Muscle layer of colon (tissue), 2 donors: ENCODE measurements around the gene FBN1.

ENCODE experiments used
- H3K27ac ChIP-seq: one replicate; pipeline ENCODE4 v1.7.0; 2013; ENCODE audit warnings: low read depth, mild to moderate bottlenecking, low read length, moderate library complexity
- H3K27me3 ChIP-seq, 2 donors: one replicate each; pipeline ENCODE4 v1.7.0; 2013; ENCODE audit warnings: low read length in 2 of 2, mild to moderate bottlenecking in 2 of 2; ENCODE audit not compliant: insufficient read depth in 2 of 2, control insufficient read depth in 1 of 2
- H3K36me3 ChIP-seq: one replicate; pipeline ENCODE4 v1.7.0; 2013; ENCODE audit warnings: mild to moderate bottlenecking, low read length; ENCODE audit not compliant: insufficient read depth
- H3K4me1 ChIP-seq: one replicate; pipeline ENCODE4 v1.7.0; 2013; ENCODE audit warnings: mild to moderate bottlenecking, low read length; ENCODE audit not compliant: insufficient read depth
- H3K4me3 ChIP-seq, 2 donors: one replicate each; pipeline ENCODE4 v1.7.0; 2013; ENCODE audit warnings: low read length in 2 of 2, low read depth in 1 of 2, mild to moderate bottlenecking in 1 of 2, moderate library complexity in 1 of 2
- H3K9ac ChIP-seq: one replicate; pipeline ENCODE4 v1.7.0; 2013; ENCODE audit warnings: low read length
- H3K9me3 ChIP-seq: one replicate; pipeline ENCODE4 v1.7.0; 2013; ENCODE audit warnings: mild to moderate bottlenecking, low read length
- donor health status: abdominal sarcoma.
- donor health status: Adenocarcinoma of cecum.

The FBN1 gene

DNA sequence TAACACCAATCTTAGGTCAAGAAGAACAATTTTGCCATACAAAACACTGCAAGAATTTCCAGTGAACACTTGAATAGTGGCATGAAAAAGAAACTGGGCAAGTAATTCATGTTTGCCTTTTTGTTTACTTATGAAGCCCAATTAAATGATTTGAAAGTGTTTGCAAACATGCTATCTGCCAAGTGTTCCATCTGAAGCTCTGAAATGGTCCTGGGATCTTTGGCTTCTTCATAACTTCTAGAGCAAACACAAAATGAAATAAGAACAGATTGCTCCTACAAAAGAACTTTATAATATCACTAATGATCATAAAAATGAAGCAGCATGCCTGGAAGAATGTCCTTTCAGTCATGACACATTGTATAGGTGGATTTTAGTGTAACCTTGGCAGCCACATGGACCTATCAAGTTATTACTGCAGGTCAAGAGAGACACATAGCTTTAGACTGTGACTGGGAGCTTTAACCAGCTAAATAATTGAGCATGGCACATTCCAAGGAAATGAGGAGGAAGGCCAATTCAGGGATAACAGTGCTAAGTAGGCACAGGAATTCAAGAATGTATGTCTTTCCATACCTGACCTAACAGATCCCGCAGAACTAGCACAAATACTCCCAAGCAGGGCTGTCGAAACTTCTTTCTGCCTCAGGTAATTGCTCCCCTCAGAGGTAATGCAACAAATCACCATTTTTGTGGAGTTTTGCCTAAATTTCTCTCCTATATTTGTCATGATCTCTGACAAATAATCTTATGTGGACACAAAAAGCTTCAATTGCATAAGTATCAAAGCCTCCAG, 169.7 kb downstream of the FBN1 start:
- H3K4me1 ChIP-seq = no peaks in the 10 kb centered on the region
- no peak overlapping the region for H3K9ac ChIP-seq
- H3K36me3 ChIP-seq = peaks cover 1% of the 10 kb centered on the region

DNA sequence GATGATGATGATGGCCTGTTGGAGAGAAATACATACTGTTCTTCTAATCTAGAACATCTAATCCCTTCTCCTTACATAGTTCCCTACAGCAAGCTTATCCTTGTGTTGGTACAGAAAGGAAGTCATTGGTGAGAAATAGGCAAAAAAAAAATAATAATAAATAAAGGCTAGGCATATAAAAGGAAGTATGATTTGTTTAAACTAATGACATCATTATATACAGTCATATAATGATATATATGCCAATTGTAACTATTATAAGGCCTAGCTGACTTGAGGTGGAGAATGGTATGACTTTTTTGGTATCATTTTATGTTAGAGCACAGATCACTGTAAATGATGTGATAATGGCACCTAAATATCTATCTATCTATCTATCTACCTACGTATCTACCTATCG, 171.8 kb downstream of the FBN1 start:
- H3K27ac ChIP-seq = no peak overlapping the region
- H3K4me3 ChIP-seq = no peak overlapping the region
- H3K9ac ChIP-seq = no peak overlapping the region
- no peaks in the 10 kb centered on the region for H3K27me3 ChIP-seq
- no peaks in the 10 kb centered on the region for H3K9me3 ChIP-seq
- H3K4me1 ChIP-seq = no peaks in the 10 kb centered on the region
- peaks cover 11% of the 10 kb centered on the region for H3K36me3 ChIP-seq

More for the DNA sequence above, 169.7 kb downstream of the FBN1 start:
- no peaks in the 10 kb centered on the region for H3K9me3 ChIP-seq
- no peak overlapping the region for H3K4me3 ChIP-seq
- H3K27me3 ChIP-seq = no peaks in the 10 kb centered on the region
- H3K27ac ChIP-seq = no peak overlapping the region

DNA sequence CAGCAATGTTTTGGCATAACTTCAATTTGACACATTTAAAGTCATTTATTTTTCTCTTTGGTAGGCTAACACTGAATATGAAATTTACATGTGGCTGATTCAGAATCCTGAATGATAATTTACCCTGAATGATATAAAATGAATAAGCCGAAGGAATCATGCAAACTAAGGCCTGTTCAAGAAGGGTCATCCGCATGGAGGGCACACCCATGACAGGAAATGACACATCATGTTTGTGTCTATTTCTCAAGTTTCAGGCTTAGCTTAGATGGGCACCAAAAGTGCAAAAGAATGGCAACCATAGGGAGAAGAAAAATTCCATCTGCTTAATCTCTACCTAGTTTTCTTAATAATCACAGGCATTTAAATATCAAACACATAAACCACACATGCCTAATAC, 172.8 kb downstream of the FBN1 start:
- H3K27me3 ChIP-seq = no peaks in the 10 kb centered on the region
- no peak overlapping the region for H3K4me3 ChIP-seq
- H3K36me3 ChIP-seq = peaks cover 14% of the 10 kb centered on the region
- H3K9me3 ChIP-seq = no peaks in the 10 kb centered on the region
- H3K9ac ChIP-seq = no peak overlapping the region
- H3K27ac ChIP-seq = no peak overlapping the region
- H3K4me1 ChIP-seq = no peaks in the 10 kb centered on the region

DNA sequence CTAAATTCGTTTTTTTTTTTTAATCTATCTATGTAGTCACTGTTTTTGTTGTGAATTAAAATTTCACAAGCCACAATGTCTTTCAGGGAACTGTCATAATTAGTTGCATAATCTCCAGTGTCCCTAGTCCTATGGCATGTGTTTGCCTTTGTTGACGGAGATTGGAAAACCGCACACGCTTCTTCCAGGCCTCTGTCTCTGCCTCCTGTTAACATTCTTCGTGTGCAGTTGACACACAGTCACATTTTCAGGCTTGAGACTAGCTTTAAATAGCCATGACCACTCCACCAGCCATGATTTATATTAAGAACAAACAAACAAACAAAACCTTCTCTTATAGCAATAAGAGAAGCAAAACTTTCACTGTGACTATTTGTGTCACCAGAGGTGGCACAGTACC, 174.4 kb downstream of the FBN1 start:
- H3K4me3 ChIP-seq = no peak overlapping the region
- H3K27ac ChIP-seq = no peak overlapping the region
- H3K36me3 ChIP-seq = peaks cover 28% of the 10 kb centered on the region
- no peaks in the 10 kb centered on the region for H3K4me1 ChIP-seq
- no peaks in the 10 kb centered on the region for H3K9me3 ChIP-seq
- H3K27me3 ChIP-seq = no peaks in the 10 kb centered on the region
- no peak overlapping the region for H3K9ac ChIP-seq

DNA sequence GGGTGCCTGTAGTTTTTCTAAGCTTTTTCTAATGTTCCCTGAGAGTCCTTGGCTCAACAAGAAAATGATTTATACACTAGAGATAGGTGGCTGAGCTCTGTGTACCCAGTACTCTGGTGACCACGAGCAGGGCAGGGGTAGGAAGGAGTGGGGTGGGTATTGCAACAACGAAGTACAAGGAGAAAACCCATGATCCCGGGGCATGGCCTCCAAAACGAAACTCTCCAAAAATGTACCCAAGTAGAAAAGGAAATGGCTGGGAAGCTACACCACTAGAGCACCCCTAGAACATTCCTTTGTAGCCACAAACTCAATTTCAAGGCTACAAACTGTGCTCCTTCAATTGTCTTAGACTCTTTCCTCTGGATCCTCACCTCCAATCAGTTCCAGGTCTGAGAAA, 175.4 kb downstream of the FBN1 start:
- H3K36me3 ChIP-seq = peaks cover 33% of the 10 kb centered on the region
- no peaks in the 10 kb centered on the region for H3K4me1 ChIP-seq
- no peak overlapping the region for H3K4me3 ChIP-seq
- H3K27ac ChIP-seq = no peak overlapping the region
- H3K9me3 ChIP-seq = no peaks in the 10 kb centered on the region
- no peaks in the 10 kb centered on the region for H3K27me3 ChIP-seq
- no peak overlapping the region for H3K9ac ChIP-seq

DNA sequence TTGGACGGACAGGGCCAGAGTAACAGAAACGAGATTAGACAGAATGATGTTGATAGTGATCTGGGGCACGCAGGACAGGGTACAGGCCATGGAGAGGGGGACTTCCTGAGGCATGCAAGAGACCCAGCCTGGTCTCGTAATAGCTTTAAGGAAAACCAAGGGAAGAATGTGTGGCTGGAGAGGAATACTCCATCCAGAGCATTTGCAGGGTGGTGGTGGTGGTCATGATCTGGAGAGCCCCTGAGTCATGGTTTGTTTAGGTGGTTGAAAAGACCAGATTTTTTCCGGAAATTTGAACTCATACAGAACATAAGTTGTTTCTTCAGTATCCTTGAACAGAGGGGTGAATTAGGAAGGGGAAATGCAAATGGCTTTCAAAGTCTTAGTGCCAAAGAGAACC, 175.8 kb downstream of the FBN1 start:
- Histone ChIP-seq H3K9me3 (no peaks in the 10 kb centered on the region), H3K27me3 (no peaks in the 10 kb centered on the region), H3K4me1 (no peaks in the 10 kb centered on the region), H3K27ac (no peak overlapping the region), H3K9ac (no peak overlapping the region), H3K4me3 (no peak overlapping the region), H3K36me3 (peaks cover 37% of the 10 kb centered on the region)

DNA sequence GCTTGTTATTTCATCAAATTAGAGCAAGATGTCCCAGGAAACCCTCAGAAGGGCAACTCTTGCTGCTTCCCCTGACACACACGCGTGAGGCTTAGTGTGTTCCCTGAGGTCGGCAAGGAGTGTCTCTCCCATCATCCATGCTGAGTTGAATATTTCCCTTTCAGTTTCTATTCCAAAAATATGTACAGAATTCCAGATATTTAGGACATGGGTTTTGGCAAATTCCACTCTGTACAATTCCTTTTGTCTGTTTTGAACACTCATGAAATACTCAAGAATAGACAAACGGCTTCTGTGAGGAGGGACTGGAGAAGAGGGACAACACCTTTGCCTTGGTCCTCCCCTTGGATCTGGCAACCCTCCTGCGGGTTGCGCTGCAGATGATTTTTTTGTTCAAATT, 176.2 kb downstream of the FBN1 start:
- Histone ChIP-seq H3K4me1 (no peaks in the 10 kb centered on the region), H3K9ac (no peak overlapping the region), H3K27me3 (no peaks in the 10 kb centered on the region), H3K4me3 (no peak overlapping the region), H3K36me3 (peaks cover 38% of the 10 kb centered on the region), H3K9me3 (no peaks in the 10 kb centered on the region), H3K27ac (no peak overlapping the region)

DNA sequence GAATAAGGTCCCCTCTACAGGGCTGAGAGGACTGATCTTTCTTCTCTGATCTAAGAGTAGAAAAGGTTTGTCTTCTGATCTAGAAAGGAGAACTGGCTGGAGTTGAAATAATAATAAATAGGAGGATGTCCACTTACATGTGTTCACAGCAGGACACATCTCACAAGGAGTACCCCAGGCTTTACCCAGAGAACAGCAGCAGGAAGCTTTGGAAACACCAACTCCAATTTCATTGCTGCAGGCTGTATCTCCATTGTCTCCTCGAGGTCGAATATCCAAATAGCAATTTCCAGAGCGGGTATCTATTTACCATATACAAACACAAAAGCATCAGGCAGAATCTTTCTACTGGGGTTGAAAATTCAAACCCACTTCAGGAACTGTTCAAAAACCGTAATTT, 177.7 kb downstream of the FBN1 start:
- Histone ChIP-seq H3K9me3 (no peaks in the 10 kb centered on the region), H3K27me3 (no peaks in the 10 kb centered on the region), H3K27ac (no peak overlapping the region), H3K4me1 (no peaks in the 10 kb centered on the region), H3K36me3 (peaks cover 38% of the 10 kb centered on the region), H3K9ac (no peak overlapping the region), H3K4me3 (no peak overlapping the region)

DNA sequence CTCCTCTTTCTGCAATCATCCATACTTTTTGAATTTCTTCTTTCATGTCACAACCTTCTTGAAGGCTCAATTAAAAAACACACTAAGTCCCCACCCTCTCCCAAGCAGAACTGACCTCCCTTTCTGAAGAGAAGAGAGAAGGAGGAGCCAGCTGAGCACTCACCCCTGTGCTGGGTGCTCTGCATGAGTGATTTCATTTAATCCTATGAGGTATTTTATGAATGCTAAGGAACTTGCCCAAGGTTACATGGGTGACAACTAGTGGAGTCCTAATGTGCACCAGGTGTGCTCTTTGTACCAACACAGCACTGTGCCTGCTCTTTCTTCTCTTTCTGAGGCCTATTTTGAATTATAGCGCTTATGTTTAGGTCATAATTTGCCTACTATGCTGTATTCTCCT, 178.7 kb downstream of the FBN1 start:
- H3K4me1 ChIP-seq = no peaks in the 10 kb centered on the region
- peaks cover 38% of the 10 kb centered on the region for H3K36me3 ChIP-seq
- no peak overlapping the region for H3K9ac ChIP-seq
- H3K27ac ChIP-seq = no peak overlapping the region
- no peaks in the 10 kb centered on the region for H3K9me3 ChIP-seq
- H3K4me3 ChIP-seq = no peak overlapping the region
- H3K27me3 ChIP-seq = no peaks in the 10 kb centered on the region

DNA sequence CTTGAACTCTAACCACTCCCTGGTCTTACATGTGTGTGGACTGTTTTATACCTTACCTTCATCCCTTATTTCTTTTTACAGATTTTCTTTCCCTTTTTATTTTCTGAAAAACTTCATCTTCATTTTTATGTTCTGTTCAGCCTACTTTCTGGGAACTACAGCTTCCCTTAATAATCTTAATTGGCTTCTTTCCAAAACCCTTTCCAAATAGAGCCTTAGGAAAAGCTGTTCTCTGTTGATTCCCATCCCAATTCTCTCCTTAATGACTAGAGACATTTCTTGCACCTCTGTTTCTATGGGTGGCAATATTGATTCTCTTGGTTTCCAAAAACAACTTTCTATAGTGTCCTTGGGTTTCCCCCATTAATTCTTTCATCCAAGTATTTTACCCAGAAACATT, 179.4 kb downstream of the FBN1 start:
- Histone ChIP-seq H3K9ac (no peak overlapping the region), H3K27ac (no peak overlapping the region), H3K4me3 (no peak overlapping the region), H3K36me3 (peaks cover 38% of the 10 kb centered on the region), H3K4me1 (no peaks in the 10 kb centered on the region), H3K27me3 (no peaks in the 10 kb centered on the region), H3K9me3 (no peaks in the 10 kb centered on the region)

DNA sequence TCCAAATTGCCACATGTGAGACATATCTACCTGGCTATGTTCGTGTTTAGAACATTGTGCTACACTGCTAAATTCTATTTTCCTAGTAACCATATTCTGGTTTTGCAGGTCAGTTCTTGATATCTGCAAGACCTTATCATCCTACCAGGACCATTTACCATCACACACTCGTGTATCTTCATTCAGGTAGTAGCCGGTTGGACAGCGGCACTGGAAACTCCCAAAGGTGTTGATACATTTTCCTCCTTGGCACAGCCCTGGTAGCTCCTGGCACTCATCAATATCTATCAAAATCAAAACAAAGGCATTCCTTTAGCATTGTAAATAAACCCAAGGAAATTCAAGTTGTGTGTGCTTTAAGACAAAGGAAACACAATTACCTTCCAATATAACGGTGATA, 180.1 kb downstream of the FBN1 start:
- Histone ChIP-seq H3K27ac (no peak overlapping the region), H3K4me3 (no peak overlapping the region), H3K4me1 (no peaks in the 10 kb centered on the region), H3K36me3 (peaks cover 32% of the 10 kb centered on the region), H3K27me3 (no peaks in the 10 kb centered on the region), H3K9me3 (no peaks in the 10 kb centered on the region), H3K9ac (no peak overlapping the region)

DNA sequence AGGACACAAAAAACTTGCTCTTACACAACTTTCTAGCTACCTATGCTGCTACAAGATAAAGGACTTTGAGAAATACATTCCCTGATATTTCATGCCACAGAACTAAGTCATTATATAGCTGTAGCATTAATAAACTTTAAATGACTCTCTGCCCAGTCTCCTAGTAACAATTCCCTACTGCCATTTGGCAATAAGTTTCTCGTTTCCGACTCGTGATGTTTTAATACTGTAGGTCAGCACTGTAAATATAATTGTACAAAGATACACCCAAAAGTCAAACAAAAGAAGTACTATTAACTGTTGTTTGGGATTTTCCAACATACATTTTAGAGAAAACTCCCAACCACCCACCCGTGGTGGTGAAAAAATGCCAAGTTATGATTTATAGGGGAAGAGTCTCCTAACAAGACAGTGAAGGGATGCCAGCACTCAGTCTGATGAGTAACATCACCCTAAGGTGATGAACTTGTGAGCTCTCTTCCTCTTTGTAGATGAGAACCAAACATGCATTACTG, 182.1 kb downstream of the FBN1 start:
- Histone ChIP-seq H3K4me3 (no peak overlapping the region), H3K9ac (no peak overlapping the region), H3K27me3 (no peaks in the 10 kb centered on the region), H3K27ac (no peak overlapping the region), H3K4me1 (no peaks in the 10 kb centered on the region), H3K36me3 (peaks cover 26% of the 10 kb centered on the region), H3K9me3 (no peaks in the 10 kb centered on the region)
